T-helper 2 cell treated with Interferon-gamma antibody and Interleukin-4, amounts not matched to agents 100 ng/mL and 5 ng/mL, for 36 hours (primary cell): ENCODE measurements around the gene POLR2H. TPM values are rescaled to one million over a fixed set of nuclear protein-coding genes. Genes with fewer than 3 reads are reported as not detected.

ENCODE experiments used
- total RNA-seq: library from RNA; stranded (reverse); gene quantifications from 2 replicates; pipeline ENCODE4 v1.2.3, GENCODE V29; 2022

The POLR2H gene
- total RNA-seq, 1 donor from 2014 or later: 89.8 TPM

Other genes with a start within 250 kb of the POLR2H start
- gene EIF2B5, start 226.4 kb upstream of the POLR2H start, total RNA-seq: 57.1 and 65.5 TPM in 2 replicates
- gene DVL3, start 206.3 kb upstream of the POLR2H start, total RNA-seq: 39.7 and 44.5 TPM in 2 replicates
- 194 and 211 TPM in 2 replicates for gene AP2M1, start 186.9 kb upstream of the POLR2H start, total RNA-seq
- 58.1 and 60.0 TPM in 2 replicates for gene ABCF3, start 175.5 kb upstream of the POLR2H start, total RNA-seq
- gene VWA5B2, start 132.1 kb upstream of the POLR2H start, total RNA-seq: not detected in 2 replicates
- 48.5 and 53.0 TPM in 2 replicates for gene ALG3, start 112.7 kb upstream of the POLR2H start, total RNA-seq
- 5.0 and 6.4 TPM in 2 replicates for gene EEF1AKMT4, start 112.0 kb upstream of the POLR2H start, total RNA-seq
- gene CAMK2N2, start 100.2 kb upstream of the POLR2H start, total RNA-seq: 0.14 and 0.16 TPM in 2 replicates
- gene ECE2, start 85.7 kb upstream of the POLR2H start, total RNA-seq: not detected in 2 replicates
- 225 and 230 TPM in 2 replicates for gene PSMD2, start 62.5 kb upstream of the POLR2H start, total RNA-seq
- gene EIF4G1, start 47.1 kb upstream of the POLR2H start, total RNA-seq: 397 and 400 TPM in 2 replicates
- 3.8 and 5.3 TPM in 2 replicates for gene FAM131A, start 24.1 kb upstream of the POLR2H start, total RNA-seq
- gene CLCN2, start 105 bp upstream of the POLR2H start, total RNA-seq: 3.7 and 4.0 TPM in 2 replicates
- gene THPO, start 16.5 kb downstream of the POLR2H start, total RNA-seq: not detected in 2 replicates
- not detected in 2 replicates for gene CHRD, start 18.3 kb downstream of the POLR2H start, total RNA-seq
- 0.05 and 0.14 TPM in 2 replicates for gene EPHB3, start 200.1 kb downstream of the POLR2H start, total RNA-seq